ENCODE measurements around the gene BPTF. TPM values are rescaled to one million over a fixed set of nuclear protein-coding genes. Genes with fewer than 3 reads are reported as not detected.

BPTF gene
- total and polyA plus RNA-seq, 2 of the 13 experiments (the other 11 are each of a cell fraction or from before 2014, with no cell fraction given): 43.5 to 66.1 TPM

DNA sequence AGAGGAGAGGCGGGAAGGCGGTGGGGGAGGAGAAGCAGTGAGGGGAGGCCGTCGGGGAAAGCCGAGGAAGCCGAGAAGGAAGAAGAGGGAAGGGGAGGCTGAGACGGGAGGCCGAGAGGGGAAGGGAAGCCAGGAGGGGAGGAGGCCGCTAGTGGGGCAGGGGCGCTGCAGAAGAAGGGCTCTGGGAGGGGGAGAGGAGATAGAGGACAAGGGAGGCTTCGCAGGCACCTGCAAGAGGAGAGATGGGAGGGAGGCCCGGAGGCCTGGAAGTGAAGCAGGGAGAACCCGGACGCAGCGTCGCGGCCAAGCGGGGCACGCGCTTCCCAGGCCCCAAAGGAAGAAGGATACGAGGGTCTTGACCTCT lies 168.7 kb downstream of the BPTF start (continued):
- TF ChIP-seq, protein P1, sequence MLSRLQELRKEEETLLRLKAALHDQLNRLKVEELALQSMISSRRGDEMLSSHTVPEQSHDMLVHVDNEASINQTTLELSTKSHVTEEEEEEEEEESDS (CRISPR knock-in tag; IDR thresholded peaks at IDR 0.05; ENCODE audit: borderline replicate concordance): 0 out of 2 replicates have a peak, but pooled peaks have one; percentile 34
- TF ChIP-seq GZF1 (CRISPR knock-in tag; IDR thresholded peaks at IDR 0.05) (0 out of 2 replicates have a peak, but pooled peaks have one; percentile 41), MAF1 (CRISPR knock-in tag; IDR thresholded peaks at IDR 0.05; ENCODE audit: borderline replicate concordance) (no peak), KDM4B (CRISPR knock-in tag; IDR thresholded peaks at IDR 0.05) (no peak), ZNF883 (CRISPR knock-in tag; IDR thresholded peaks at IDR 0.05; ENCODE audit: not compliant biosample characterization) (peak; percentile 63), ZNF367 (CRISPR knock-in tag; IDR thresholded peaks at IDR 0.05; ENCODE audit: borderline replicate concordance) (no peak), SIN3B (IDR thresholded peaks at IDR 0.05; ENCODE audit: low read length) (no peak), ESRRA (CRISPR knock-in tag; IDR thresholded peaks at IDR 0.05; ENCODE audit: low read depth) (no peak), ZNF253 (CRISPR knock-in tag; IDR thresholded peaks at IDR 0.05; ENCODE audit: borderline replicate concordance) (peak; percentile 74; the same call in 1 of the 2 replicates), NR2F1 (CRISPR knock-in tag; IDR thresholded peaks at IDR 0.05) (no peak), ZNF350 (CRISPR knock-in tag; IDR thresholded peaks at IDR 0.05; ENCODE audit: borderline replicate concordance, low read depth) (0 out of 2 replicates have a peak, but pooled peaks have one; percentile 58), ZNF225 (CRISPR knock-in tag; IDR thresholded peaks at IDR 0.05) (peak; percentile 62; the same call in 1 of the 2 replicates), EED (CRISPR knock-in tag; IDR thresholded peaks at IDR 0.05) (0 out of 2 replicates have a peak, but pooled peaks have one; percentile 28), ZNF790 (CRISPR knock-in tag; IDR thresholded peaks at IDR 0.05; ENCODE audit: borderline replicate concordance) (peak; percentile 70; the same call in 1 of the 2 replicates), SALL1 (CRISPR knock-in tag; IDR thresholded peaks at IDR 0.05) (peak; percentile 63), SP4 (CRISPR knock-in tag; IDR thresholded peaks at IDR 0.05) (peak; percentile 48; the same call in 1 of the 2 replicates), ZNF124 (CRISPR knock-in tag; IDR thresholded peaks at IDR 0.05) (peak; percentile 61; the same call in 1 of the 2 replicates), REPIN1 (CRISPR knock-in tag; IDR thresholded peaks at IDR 0.05; ENCODE audit: borderline replicate concordance, low read depth) (0 out of 2 replicates have a peak, but pooled peaks have one; percentile 16), ZNF556 (CRISPR knock-in tag; IDR thresholded peaks at IDR 0.05; ENCODE audit: borderline replicate concordance) (peak; percentile 58; the same call in 1 of the 2 replicates), HNRNPLL (IDR thresholded peaks at IDR 0.05; ENCODE audit: low read depth, low read length, poor library complexity, severe bottlenecking) (peak; percentile 33), GTF3A (CRISPR knock-in tag; conservative IDR thresholded peaks at IDR 0.05) (no peak), CBX1 (IDR thresholded peaks at IDR 0.05; ENCODE audit: low read depth) (no peak)
- TF ChIP-seq, protein P2, sequence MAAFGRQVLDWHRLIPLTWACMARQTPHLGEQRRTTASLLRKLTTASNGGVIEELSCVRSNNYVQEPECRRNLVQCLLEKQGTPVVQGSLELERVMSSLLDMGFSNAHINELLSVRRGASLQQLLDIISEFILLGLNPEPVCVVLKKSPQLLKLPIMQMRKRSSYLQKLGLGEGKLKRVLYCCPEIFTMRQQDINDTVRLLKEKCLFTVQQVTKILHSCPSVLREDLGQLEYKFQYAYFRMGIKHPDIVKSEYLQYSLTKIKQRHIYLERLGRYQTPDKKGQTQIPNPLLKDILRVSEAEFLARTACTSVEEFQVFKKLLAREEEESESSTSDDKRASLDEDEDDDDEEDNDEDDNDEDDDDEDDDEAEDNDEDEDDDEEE (CRISPR knock-in tag; IDR thresholded peaks at IDR 0.05): peak; percentile 80; the same call in 1 of the 2 replicates
- TF ChIP-seq, protein P3, sequence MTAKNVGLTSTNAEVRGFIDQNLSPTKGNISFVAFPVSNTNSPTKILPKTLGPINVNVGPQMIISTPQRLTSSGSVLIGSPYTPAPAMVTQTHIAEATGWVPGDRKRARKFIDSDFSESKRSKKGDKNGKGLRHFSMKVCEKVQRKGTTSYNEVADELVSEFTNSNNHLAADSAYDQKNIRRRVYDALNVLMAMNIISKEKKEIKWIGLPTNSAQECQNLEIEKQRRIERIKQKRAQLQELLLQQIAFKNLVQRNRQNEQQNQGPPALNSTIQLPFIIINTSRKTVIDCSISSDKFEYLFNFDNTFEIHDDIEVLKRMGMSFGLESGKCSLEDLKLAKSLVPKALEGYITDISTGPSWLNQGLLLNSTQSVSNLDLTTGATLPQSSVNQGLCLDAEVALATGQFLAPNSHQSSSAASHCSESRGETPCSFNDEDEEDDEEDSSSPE (CRISPR knock-in tag; IDR thresholded peaks at IDR 0.05): peak; percentile 31; the same call in 1 of the 2 replicates
- TF ChIP-seq, protein P4, sequence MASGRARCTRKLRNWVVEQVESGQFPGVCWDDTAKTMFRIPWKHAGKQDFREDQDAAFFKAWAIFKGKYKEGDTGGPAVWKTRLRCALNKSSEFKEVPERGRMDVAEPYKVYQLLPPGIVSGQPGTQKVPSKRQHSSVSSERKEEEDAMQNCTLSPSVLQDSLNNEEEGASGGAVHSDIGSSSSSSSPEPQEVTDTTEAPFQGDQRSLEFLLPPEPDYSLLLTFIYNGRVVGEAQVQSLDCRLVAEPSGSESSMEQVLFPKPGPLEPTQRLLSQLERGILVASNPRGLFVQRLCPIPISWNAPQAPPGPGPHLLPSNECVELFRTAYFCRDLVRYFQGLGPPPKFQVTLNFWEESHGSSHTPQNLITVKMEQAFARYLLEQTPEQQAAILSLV (CRISPR knock-in tag; IDR thresholded peaks at IDR 0.05; ENCODE audit: borderline replicate concordance): peak; percentile 39; the same call in 1 of the 2 replicates
- TF ChIP-seq, protein P5, sequence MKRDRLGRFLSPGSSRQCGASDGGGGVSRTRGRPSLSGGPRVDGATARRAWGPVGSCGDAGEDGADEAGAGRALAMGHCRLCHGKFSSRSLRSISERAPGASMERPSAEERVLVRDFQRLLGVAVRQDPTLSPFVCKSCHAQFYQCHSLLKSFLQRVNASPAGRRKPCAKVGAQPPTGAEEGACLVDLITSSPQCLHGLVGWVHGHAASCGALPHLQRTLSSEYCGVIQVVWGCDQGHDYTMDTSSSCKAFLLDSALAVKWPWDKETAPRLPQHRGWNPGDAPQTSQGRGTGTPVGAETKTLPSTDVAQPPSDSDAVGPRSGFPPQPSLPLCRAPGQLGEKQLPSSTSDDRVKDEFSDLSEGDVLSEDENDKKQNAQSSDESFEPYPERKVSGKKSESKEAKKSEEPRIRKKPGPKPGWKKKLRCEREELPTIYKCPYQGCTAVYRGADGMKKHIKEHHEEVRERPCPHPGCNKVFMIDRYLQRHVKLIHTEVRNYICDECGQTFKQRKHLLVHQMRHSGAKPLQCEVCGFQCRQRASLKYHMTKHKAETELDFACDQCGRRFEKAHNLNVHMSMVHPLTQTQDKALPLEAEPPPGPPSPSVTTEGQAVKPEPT (CRISPR knock-in tag; IDR thresholded peaks at IDR 0.05; ENCODE audit: low read depth): 0 out of 2 replicates have a peak, but pooled peaks have one; percentile 67

Measured in HepG2 (cell line).